ENCODE data around the gene ARHGEF12.

ARHGEF12 gene

GRCh38 chr11:120536797-120537169 lies 200.6 kb downstream of the ARHGEF12 start:
- no peak for DNase-seq (ENCODE audit: low read depth)

- DNase-seq (ENCODE audit: low read depth), result no peak
These were observed 201.8 kb downstream of the ARHGEF12 start for GRCh38 chr11:120537996-120538395.

- no peak for DNase-seq (ENCODE audit: low read depth)
These were observed 202.5 kb downstream of the ARHGEF12 start for GRCh38 chr11:120538707-120539106.

All from T follicular helper cell (primary cell).